Measurements from ENCODE around the gene FA2H. TPM values are rescaled to one million over a fixed set of nuclear protein-coding genes. Genes with fewer than 3 reads are reported as not detected.

The FA2H gene
- total RNA-seq, 6 experiments from 2014 or later: 0.19 to 1.2 (median 0.22) TPM; not detected in 3

- Histone ChIP-seq H3K9me3 (no peaks in the 10 kb centered on the region), H3K27ac (no peak overlapping the region), H3K36me3 (no peaks in the 10 kb centered on the region), H3K27me3 (no peaks in the 10 kb centered on the region), H3K4me1 (no peaks in the 10 kb centered on the region), H3K4me3 (no peak overlapping the region)
- no peak for ATAC-seq
- no peak for DNase-seq
- TF ChIP-seq CTCF (IDR thresholded peaks at IDR 0.05) (no peak), POLR2A (IDR thresholded peaks at IDR 0.05) (no peak)
- no CpG with 5 or more reads among the region's 10 CpGs for WGBS (ENCODE audit: insufficient coverage, low coverage, low lambda C conversion rate, missing lambda C conversion rate)
- intact Hi-C loops (cut with DNase I): no loop called here
Measured at GRCh38 chr16:74735162-74735452, 39.5 kb downstream of the FA2H start.

- DNase-seq (no peak), ATAC-seq (no peak)
- WGBS (ENCODE audit: insufficient coverage, low coverage, low lambda C conversion rate, missing lambda C conversion rate): no CpG with 5 or more reads among the region's 21 CpGs
- no peaks in the 10 kb centered on the region for H3K36me3 ChIP-seq
- intact Hi-C loops (cut with DNase I): no loop called here
- no peak for TF ChIP-seq CTCF (IDR thresholded peaks at IDR 0.05)
- TF ChIP-seq POLR2A (IDR thresholded peaks at IDR 0.05): no peak
- H3K4me1 ChIP-seq: no peaks in the 10 kb centered on the region
- H3K27ac ChIP-seq: no peak overlapping the region
- H3K4me3 ChIP-seq: no peak overlapping the region
- H3K27me3 ChIP-seq: no peaks in the 10 kb centered on the region
- no peaks in the 10 kb centered on the region for H3K9me3 ChIP-seq
Measured at GRCh38 chr16:74734361-74735161, 40.1 kb downstream of the FA2H start.

- Histone ChIP-seq H3K27me3 (no peaks in the 10 kb centered on the region), H3K36me3 (no peaks in the 10 kb centered on the region), H3K4me1 (no peaks in the 10 kb centered on the region), H3K4me3 (no peak overlapping the region), H3K27ac (no peak overlapping the region), H3K9me3 (no peaks in the 10 kb centered on the region)
- DNase-seq: peak in 1 of 3 donors; percentile 15
- 77% methylated on average over 7 of the region's 15 CpGs for WGBS (ENCODE audit: insufficient coverage, low coverage, low lambda C conversion rate, missing lambda C conversion rate)
- intact Hi-C loops (cut with DNase I): no loop called here
- ATAC-seq: no peak
- TF ChIP-seq POLR2A (IDR thresholded peaks at IDR 0.05): no peak
- TF ChIP-seq CTCF (IDR thresholded peaks at IDR 0.05): no peak
Measured at GRCh38 chr16:74732707-74733350, 41.8 kb downstream of the FA2H start.

- H3K36me3 ChIP-seq: no peaks in the 10 kb centered on the region
- H3K4me3 ChIP-seq: no peak overlapping the region
- intact Hi-C loops (cut with DNase I): no loop called here
- H3K4me1 ChIP-seq: no peaks in the 10 kb centered on the region
- DNase-seq (no peak), ATAC-seq (no peak)
- 78% methylated on average over 6 of the region's 8 CpGs for WGBS (ENCODE audit: insufficient coverage, low coverage, low lambda C conversion rate, missing lambda C conversion rate)
- no peaks in the 10 kb centered on the region for H3K9me3 ChIP-seq
- no peak overlapping the region for H3K27ac ChIP-seq
- no peaks in the 10 kb centered on the region for H3K27me3 ChIP-seq
- no peak for TF ChIP-seq CTCF (IDR thresholded peaks at IDR 0.05)
- TF ChIP-seq POLR2A (IDR thresholded peaks at IDR 0.05): no peak
Measured at GRCh38 chr16:74731853-74732477, 42.7 kb downstream of the FA2H start.

Measured in right lobe of liver (tissue), 6 donors.